CD4-positive, alpha-beta memory T cell (primary cell): Measurements from ENCODE around the gene SEMA4C. TPM values are rescaled to one million over a fixed set of nuclear protein-coding genes. Genes with fewer than 3 reads are reported as not detected.
A peak's percentile ranks its signal among the peaks of the same experiment; 100 is the strongest.

Experiments used
- CTCF ChIA-PET: fragments of 350-600 bp; sonication (Branson Sonifier 250); formaldehyde crosslinking; loops from one replicate; lab custom pipeline; 2021; ENCODE audit warnings: inconsistent platforms; ENCODE audit not compliant: partially characterized antibody; lab: Charles Lee
- POLR2A ChIA-PET: fragments of 350-600 bp; sonication (Branson Sonifier 250); formaldehyde crosslinking; loops from one replicate; lab custom pipeline; 2021; ENCODE audit not compliant: partially characterized antibody; lab: Charles Lee
- DNase-seq, 5 donors: peaks; one replicate each; pipeline versions ENCODE4 v3.0.0 to v3.0.0-alpha.2; 2020 to 2022; ENCODE audit warnings: mixed read lengths in 1 of 5
- H3K27ac ChIP-seq: one replicate; pipeline ENCODE4 v1.7.0; 2013; ENCODE audit warnings: low read depth, low read length
- H3K27me3 ChIP-seq: 2 replicates; pipeline ENCODE4 v1.7.0; 2013; ENCODE audit warnings: mild to moderate bottlenecking, low read length, moderate library complexity; ENCODE audit not compliant: insufficient read depth
- H3K36me3 ChIP-seq: 2 replicates; pipeline ENCODE4 v1.7.0; 2013; ENCODE audit warnings: mild to moderate bottlenecking, low read length, moderate library complexity; ENCODE audit not compliant: insufficient read depth
- H3K4me1 ChIP-seq: 2 replicates; pipeline ENCODE4 v1.7.0; 2013; ENCODE audit warnings: mild to moderate bottlenecking, low read length, moderate library complexity; ENCODE audit not compliant: insufficient read depth
- H3K4me3 ChIP-seq, 2 donors: one replicate each; pipeline ENCODE4 v1.7.0; 2013; ENCODE audit warnings: low read length in 2 of 2, mild to moderate bottlenecking in 1 of 2
- H3K9me3 ChIP-seq, 2 donors: one replicate each; pipeline ENCODE4 v1.7.0; 2013; ENCODE audit warnings: low read length in 2 of 2, control low read depth in 1 of 2; ENCODE audit not compliant: control insufficient read depth in 1 of 2
- H3K27ac Mint-ChIP-seq, 7 donors: one replicate each; pipeline ENCODE4 v1.8.0; 2020 to 2021; ENCODE audit warnings: mixed read lengths in 7 of 7, mild to moderate bottlenecking in 6 of 7, inconsistent platforms in 3 of 7, moderate library complexity in 3 of 7
- H3K27me3 Mint-ChIP-seq, 2 donors: one replicate each; pipeline ENCODE4 v1.8.0; 2020 to 2021; ENCODE audit warnings: mixed read lengths in 2 of 2
- H3K36me3 Mint-ChIP-seq, 2 donors: one replicate each; pipeline ENCODE4 v1.8.0; 2020 to 2021; ENCODE audit warnings: mixed read lengths in 2 of 2, inconsistent platforms in 1 of 2, mild to moderate bottlenecking in 1 of 2
- H3K4me1 Mint-ChIP-seq, 4 donors: one replicate each; pipeline ENCODE4 v1.8.0; 2020 to 2021; ENCODE audit warnings: mixed read lengths in 4 of 4, mild to moderate bottlenecking in 1 of 4
- H3K4me3 Mint-ChIP-seq, 8 donors: one replicate each; pipeline ENCODE4 v1.8.0; 2020 to 2021; ENCODE audit warnings: mixed read lengths in 8 of 8, mild to moderate bottlenecking in 7 of 8, moderate library complexity in 6 of 8, inconsistent platforms in 3 of 8
- H3K9me3 Mint-ChIP-seq, 8 donors: one replicate each; pipeline ENCODE4 v1.8.0; 2020 to 2021; ENCODE audit warnings: mixed read lengths in 8 of 8, mild to moderate bottlenecking in 5 of 8, inconsistent platforms in 3 of 8, moderate library complexity in 1 of 8
- intact Hi-C: fragments of 100-400 bp; cut with micrococcal nuclease; formaldehyde crosslinking; loops from one replicate; pipeline ENCODE4 v1.15.1; 2023
- polyA plus RNA-seq, 2 donors: library from polyadenylated mRNA; unstranded; fragments of 300-500 nt; fragmentation: Illumina TruSeq; gene quantifications; one replicate each; pipeline ENCODE4 v1.2.3, GENCODE V29; 2021
- total RNA-seq, 2 experiments: library from RNA; stranded (reverse); gene quantifications; one replicate each; pipeline ENCODE4 v1.2.3, GENCODE V29; 2021

Gene SEMA4C
- total and polyA plus RNA-seq, 4 experiments from 2014 or later, result 2.3 to 77.0 (median 40.4) TPM

DNA sequence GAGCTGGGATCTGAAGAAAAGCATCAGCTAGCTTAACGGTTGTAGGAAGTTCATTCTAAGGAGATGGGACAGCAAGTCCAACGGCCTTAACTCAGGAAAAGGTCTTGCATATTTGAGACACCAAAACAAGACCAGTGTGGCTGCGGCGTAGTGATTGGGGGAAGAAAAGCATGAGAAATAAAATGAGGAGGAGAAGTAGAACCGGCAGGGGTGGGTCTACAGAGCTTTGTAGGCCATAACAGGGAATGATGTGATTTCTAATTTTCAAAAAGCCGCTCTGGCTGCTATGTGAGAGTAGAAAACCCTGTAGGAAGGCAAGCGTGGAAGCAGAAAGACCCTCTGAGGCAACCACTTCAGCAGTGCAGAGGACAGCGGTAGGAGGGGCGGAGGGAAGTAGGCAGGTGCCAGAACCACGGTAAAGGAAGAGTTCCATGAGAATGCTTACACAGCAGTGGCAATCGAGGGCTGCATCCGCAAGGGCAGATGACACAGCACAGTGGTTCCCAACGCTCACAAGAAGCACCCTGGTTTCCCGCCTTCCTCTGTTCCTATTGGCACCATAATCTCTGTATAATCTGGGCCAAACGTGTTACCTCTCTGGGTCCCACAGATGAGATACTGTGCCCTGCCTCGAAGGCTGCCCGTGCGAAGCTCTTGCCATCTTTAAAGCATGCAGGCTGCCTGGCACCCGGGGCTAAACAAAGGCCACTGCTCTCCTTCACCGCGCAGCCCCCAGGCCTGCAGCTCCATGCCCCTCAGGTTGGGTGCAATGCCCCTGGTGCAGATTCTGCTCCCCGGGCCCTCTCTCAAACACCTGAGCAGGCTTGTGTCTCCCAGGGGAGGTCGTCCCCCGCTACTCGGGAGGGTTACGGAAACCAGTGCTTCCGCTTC is 12.9 kb downstream of the SEMA4C start:
- H3K27me3 Mint-ChIP-seq, result no peaks in the 10 kb centered on the region
- intact Hi-C loops, result loop anchor here (5.0 kb wide), 2 partner anchors 95 to 115 kb away; partner anchors contain the start of genes CNNM4 and LMAN2L
- Histone ChIP-seq H3K4me3 (peak overlapping the region; percentile 20 to 70), H3K4me1 (peaks cover 44% of the 10 kb centered on the region), H3K9me3 (no peaks in the 10 kb centered on the region), H3K27ac (peak overlapping the region; percentile 80), H3K36me3 (peaks cover 28% of the 10 kb centered on the region), H3K27me3 (no peaks in the 10 kb centered on the region)
- peak overlapping the region; percentile 86 to 94 (median 90) for H3K4me3 Mint-ChIP-seq
- peaks cover 25 to 45% of the 10 kb centered on the region in 2 donors for H3K36me3 Mint-ChIP-seq
- ChIA-PET CTCF (interaction anchor here (0.6 to 16.0 kb wide), 52 partner anchors 9 to 596 kb away, joined by 3 to 624 read pairs (median 5); partner anchors contain the start of genes ANKRD36, CNNM3, LMAN2L and SEMA4C), POLR2A (interaction anchor here (0.6 to 10.0 kb wide), 42 partner anchors 9 to 693 kb away, joined by 3 to 194 read pairs (median 7); partner anchors contain the start of genes ANKRD23, ANKRD36, ARID5A and CNNM3)
- peak overlapping the region; percentile 69 to 94 (median 86) for H3K27ac Mint-ChIP-seq
- H3K9me3 Mint-ChIP-seq, result no peaks in the 10 kb centered on the region
- DNase-seq, result peak in 3 of 5 donors; percentile 29 to 40 (median 38)
- H3K4me1 Mint-ChIP-seq, result peaks cover 22 to 63% (median 36%) of the 10 kb centered on the region in 4 donors

GRCh38 chr2:96853321-96853720 is 16.6 kb downstream of the SEMA4C start:
- intact Hi-C loops, result no loop called here
- peaks cover 35% of the 10 kb centered on the region for H3K36me3 ChIP-seq
- DNase-seq, result no peak
- no peaks in the 10 kb centered on the region for H3K9me3 ChIP-seq
- Mint-ChIP-seq H3K36me3 (peaks cover 25 to 42% of the 10 kb centered on the region in 2 donors), H3K27me3 (no peaks in the 10 kb centered on the region), H3K4me1 (peaks cover 13 to 36% (median 23%) of the 10 kb centered on the region in 4 donors), H3K4me3 (no peak overlapping the region), H3K9me3 (no peaks in the 10 kb centered on the region), H3K27ac (no peak overlapping the region)
- no peaks in the 10 kb centered on the region for H3K27me3 ChIP-seq
- H3K4me1 ChIP-seq, result peaks cover 22% of the 10 kb centered on the region
- H3K4me3 ChIP-seq, result no peak overlapping the region
- POLR2A ChIA-PET, result interaction anchor here (0.8 to 1.3 kb wide), 3 partner anchors 11 to 110 kb away, joined by 3 to 4 read pairs (median 3); no protein-coding TSS in a partner anchor
- no peak overlapping the region for H3K27ac ChIP-seq
- CTCF ChIA-PET, result interaction anchor here (0.9 to 16.0 kb wide), 3 partner anchors 95 to 259 kb away, joined by 3 to 624 read pairs (median 16); no protein-coding TSS in a partner anchor

DNA sequence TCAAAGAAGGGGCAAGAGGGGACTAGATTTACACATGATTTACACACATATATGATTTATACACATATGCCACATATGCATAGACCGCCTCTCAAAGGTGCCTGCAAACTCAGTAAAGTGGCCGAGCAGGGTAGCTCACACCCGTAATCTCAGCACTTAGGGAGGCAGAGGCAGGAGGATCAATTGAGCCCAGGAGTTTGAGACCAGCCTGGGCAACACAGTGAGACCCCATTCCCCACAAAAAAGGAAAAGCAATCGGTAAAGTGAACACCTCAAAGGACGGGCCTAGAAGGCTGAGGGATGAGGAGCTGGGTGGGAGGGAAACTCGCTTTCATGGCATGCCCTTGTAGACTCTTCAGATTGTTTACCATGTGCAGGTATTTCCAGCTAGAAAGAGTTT is 17.2 kb downstream of the SEMA4C start:
- peak overlapping the region in 2 of 7 donors; percentile 15 to 21 for H3K27ac Mint-ChIP-seq
- no peaks in the 10 kb centered on the region for H3K27me3 ChIP-seq
- H3K4me1 Mint-ChIP-seq, result peaks cover 13 to 32% (median 24%) of the 10 kb centered on the region in 4 donors
- DNase-seq, result no peak
- peaks cover 22% of the 10 kb centered on the region for H3K4me1 ChIP-seq
- ChIA-PET CTCF (interaction anchor here (0.7 to 3.4 kb wide), 4 partner anchors 99 to 860 kb away, joined by 3 to 16 read pairs (median 4); no protein-coding TSS in a partner anchor), POLR2A (interaction anchor here (0.8 to 2.0 kb wide), 4 partner anchors 10 to 71 kb away, joined by 3 to 10 read pairs (median 5); partner anchors contain the start of gene CNNM3)
- H3K9me3 Mint-ChIP-seq, result no peaks in the 10 kb centered on the region
- peaks cover 42% of the 10 kb centered on the region for H3K36me3 ChIP-seq
- no peak overlapping the region for H3K4me3 Mint-ChIP-seq
- no peaks in the 10 kb centered on the region for H3K27me3 Mint-ChIP-seq
- no peaks in the 10 kb centered on the region for H3K9me3 ChIP-seq
- no peak overlapping the region for H3K27ac ChIP-seq
- intact Hi-C loops, result no loop called here
- H3K4me3 ChIP-seq, result no peak overlapping the region
- peaks cover 32 to 48% of the 10 kb centered on the region in 2 donors for H3K36me3 Mint-ChIP-seq

DNA sequence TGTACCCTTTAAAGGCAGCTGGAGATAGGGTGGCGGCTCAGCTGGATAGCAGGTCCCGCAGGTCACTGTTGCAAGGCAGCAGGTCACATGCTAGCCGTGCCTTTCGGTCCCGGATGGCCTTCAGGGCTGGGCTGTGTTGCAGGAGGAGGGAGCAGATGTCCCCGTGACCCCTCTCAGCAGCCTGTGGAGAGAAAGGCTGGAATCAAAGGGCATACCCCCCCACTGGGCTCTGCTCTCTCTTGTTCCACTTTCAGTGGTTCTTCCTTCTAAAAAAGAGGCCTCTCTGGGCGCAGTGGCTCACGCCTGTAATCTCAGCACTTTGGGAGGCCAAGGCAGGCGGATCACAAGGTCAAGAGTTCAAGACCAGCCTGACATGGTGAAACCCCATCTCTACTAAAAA is 21.6 kb downstream of the SEMA4C start:
- H3K36me3 Mint-ChIP-seq, result peaks cover 32 to 39% of the 10 kb centered on the region in 2 donors
- intact Hi-C loops, result no loop called here
- Histone ChIP-seq H3K27me3 (no peaks in the 10 kb centered on the region), H3K4me3 (no peak overlapping the region), H3K36me3 (peaks cover 41% of the 10 kb centered on the region), H3K9me3 (no peaks in the 10 kb centered on the region), H3K4me1 (no peaks in the 10 kb centered on the region), H3K27ac (no peak overlapping the region)
- ChIA-PET POLR2A (interaction anchor here (1.6 kb wide), 1 partner anchor 9 kb away, joined by 12 read pairs; the partner anchor contains the start of gene ANKRD39), CTCF (interaction anchor here (1.3 to 2.7 kb wide), 2 partner anchors 10 to 14 kb away, joined by 4 to 12 read pairs; partner anchors contain the start of gene ANKRD39)
- H3K9me3 Mint-ChIP-seq, result no peaks in the 10 kb centered on the region
- no peak for DNase-seq
- H3K4me1 Mint-ChIP-seq, result peaks cover under 1 to 12% (median 7%) of the 10 kb centered on the region in 4 donors
- H3K4me3 Mint-ChIP-seq, result no peak overlapping the region
- H3K27ac Mint-ChIP-seq, result peak overlapping the region in 1 of 7 donors; percentile 35
- H3K27me3 Mint-ChIP-seq, result no peaks in the 10 kb centered on the region

- ChIA-PET CTCF (interaction anchor here (1.3 to 2.7 kb wide), 2 partner anchors 11 to 13 kb away, joined by 4 to 12 read pairs; partner anchors contain the start of gene ANKRD39), POLR2A (interaction anchor here (1.6 kb wide), 1 partner anchor 10 kb away, joined by 12 read pairs; the partner anchor contains the start of gene ANKRD39)
- no peaks in the 10 kb centered on the region for H3K9me3 ChIP-seq
- no peak overlapping the region for H3K4me3 ChIP-seq
- no peak overlapping the region for H3K27ac ChIP-seq
- H3K36me3 ChIP-seq, result peaks cover 34% of the 10 kb centered on the region
- H3K27me3 Mint-ChIP-seq, result no peaks in the 10 kb centered on the region
- peak overlapping the region in 2 of 7 donors; percentile 3 to 69 for H3K27ac Mint-ChIP-seq
- H3K4me3 Mint-ChIP-seq, result no peak overlapping the region
- H3K4me1 Mint-ChIP-seq, result peaks cover under 1 to 8% (median 4%) of the 10 kb centered on the region in 4 donors
- no peaks in the 10 kb centered on the region for H3K27me3 ChIP-seq
- H3K9me3 Mint-ChIP-seq, result no peaks in the 10 kb centered on the region
- DNase-seq, result no peak
- intact Hi-C loops, result no loop called here
- no peaks in the 10 kb centered on the region for H3K4me1 ChIP-seq
- H3K36me3 Mint-ChIP-seq, result peaks cover 26 to 35% of the 10 kb centered on the region in 2 donors
Measured at GRCh38 chr2:96847586-96847985, 22.3 kb downstream of the SEMA4C start.

DNA sequence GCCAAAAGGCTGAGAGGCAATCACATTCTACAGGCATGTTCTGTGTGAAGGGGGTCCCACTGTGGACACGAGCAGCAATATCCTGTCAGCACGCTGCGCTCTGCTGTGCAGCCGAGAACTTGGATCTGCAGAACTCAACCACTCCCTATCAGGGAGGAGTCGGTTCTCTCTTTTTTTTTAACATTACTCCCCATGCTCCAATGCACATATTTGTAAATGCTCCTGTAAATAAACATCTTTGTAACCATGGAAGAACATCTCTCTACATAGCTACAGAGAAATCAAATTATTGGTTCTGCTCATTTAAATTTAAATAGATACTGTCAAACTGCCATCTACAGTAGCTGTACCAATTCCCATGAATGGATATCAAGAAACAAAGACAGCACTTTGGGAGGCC is 23.1 kb downstream of the SEMA4C start:
- no peaks in the 10 kb centered on the region for H3K9me3 Mint-ChIP-seq
- H3K27ac ChIP-seq, result no peak overlapping the region
- no peak overlapping the region for H3K4me3 ChIP-seq
- H3K36me3 ChIP-seq, result peaks cover 32% of the 10 kb centered on the region
- no peaks in the 10 kb centered on the region for H3K27me3 Mint-ChIP-seq
- H3K4me1 Mint-ChIP-seq, result peaks cover 0 to 11% (median 4%) of the 10 kb centered on the region in 4 donors
- POLR2A ChIA-PET, result no interaction called here
- H3K9me3 ChIP-seq, result no peaks in the 10 kb centered on the region
- no peaks in the 10 kb centered on the region for H3K4me1 ChIP-seq
- no peak for DNase-seq
- H3K27me3 ChIP-seq, result no peaks in the 10 kb centered on the region
- CTCF ChIA-PET, result interaction anchor here (2.7 kb wide), 1 partner anchor 11 kb away, joined by 12 read pairs; the partner anchor contains the start of gene ANKRD39
- peaks cover 22 to 34% of the 10 kb centered on the region in 2 donors for H3K36me3 Mint-ChIP-seq
- intact Hi-C loops, result no loop called here
- no peak overlapping the region for H3K4me3 Mint-ChIP-seq
- H3K27ac Mint-ChIP-seq, result peak overlapping the region in 1 of 7 donors; percentile 41
